ENCODE results near the gene CDC73.
"Not testable (repeated sequence)": the region's sequence is repeated elsewhere in the genome, so short reads cannot be mapped to it uniquely, and the experiment has no call there.

Gene CDC73

DNA sequence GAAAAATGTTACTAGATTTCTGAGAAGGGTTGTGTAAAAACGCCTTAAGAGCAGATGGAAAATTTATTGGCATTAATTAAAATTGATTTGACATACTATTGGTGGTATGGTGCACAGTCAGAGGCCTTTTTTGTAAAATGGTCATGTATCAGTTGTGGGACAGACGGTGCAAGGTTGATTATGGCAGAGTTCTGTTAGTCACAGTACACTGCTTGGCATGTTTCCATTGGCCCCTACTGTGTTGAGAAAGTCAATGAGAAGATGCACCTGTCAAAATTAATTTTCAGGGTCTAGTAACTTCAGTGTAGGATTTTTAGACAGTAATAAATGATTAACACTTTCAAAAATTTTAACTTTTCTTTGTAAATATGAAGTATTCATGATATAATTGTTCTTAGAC is 60.2 kb downstream of the CDC73 start:
- no peak for DNase-seq

DNA sequence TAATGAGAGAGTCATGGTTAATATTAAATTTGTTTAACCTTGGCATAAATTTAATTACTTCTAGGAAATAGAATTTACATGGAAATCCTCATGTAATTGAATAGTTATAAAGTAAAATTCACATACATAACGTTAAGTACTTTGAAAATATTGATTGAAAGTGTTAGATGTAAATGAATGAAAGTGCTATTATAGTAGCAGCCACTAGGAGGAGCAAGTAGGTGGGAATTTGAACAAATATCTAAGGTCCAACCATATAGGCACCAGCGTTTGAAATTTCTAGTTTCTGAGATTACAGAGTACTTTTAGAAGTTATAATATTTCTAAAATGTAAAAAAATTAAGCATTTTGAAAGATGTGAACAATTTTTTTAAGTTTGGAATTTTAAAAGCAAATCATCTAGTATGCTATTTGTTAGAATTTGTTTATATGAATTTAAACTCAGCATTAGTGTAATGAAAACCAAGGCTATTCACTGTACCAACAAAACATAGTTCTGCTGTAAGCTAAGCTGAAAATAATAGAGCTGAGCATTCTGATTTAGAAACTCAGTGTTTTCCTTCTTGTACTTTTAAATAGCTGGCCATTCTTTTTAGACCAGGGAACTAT is 61.3 kb downstream of the CDC73 start:
- DNase-seq: no peak

DNA sequence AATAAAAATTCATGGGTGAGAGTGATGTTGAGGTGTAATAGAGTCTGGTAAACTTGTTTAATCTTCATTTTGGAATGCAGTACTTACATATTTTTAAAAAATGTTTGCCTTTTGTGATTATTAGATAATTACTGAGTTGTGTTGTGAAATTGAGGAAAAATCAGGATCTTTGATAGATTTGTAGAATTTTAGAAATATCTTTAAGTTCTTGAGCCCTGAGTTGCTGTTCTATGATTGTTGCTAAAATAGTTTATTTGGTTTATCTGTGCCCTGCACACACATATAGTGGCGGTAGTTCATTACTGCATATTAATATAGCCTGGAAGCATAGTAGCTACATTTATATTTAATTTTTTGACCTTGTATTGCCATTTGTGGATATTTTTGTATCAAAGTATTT is 62.9 kb downstream of the CDC73 start:
- no peak for DNase-seq

DNA sequence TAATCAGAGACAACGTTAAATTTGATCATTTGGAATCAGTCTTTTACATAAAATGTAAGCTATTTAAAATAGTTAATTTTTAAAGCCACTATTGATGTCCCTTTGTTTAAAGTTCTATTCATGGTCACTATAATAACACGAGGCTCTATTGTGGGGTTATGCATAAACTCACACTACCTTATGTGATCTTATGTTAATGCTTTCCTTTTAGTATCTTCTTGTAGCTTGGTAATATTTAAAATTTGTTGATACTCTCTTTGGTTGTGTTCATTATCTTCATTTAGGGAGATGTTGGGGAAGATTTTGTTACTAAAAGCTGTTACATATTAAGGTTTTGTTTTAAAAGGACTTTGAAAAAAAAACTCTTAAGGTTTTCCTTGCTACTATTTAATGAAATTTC is 63.4 kb downstream of the CDC73 start:
- no peak for DNase-seq

GRCh38 chr1:193185901-193186731 is 64.3 kb downstream of the CDC73 start, which contains the start of gene B3GALT2:
B3GALT2 (minus strand) TSS chr1:193186613; CDS start chr1:193181562, 5,051 bp downstream.
- DNase-seq: no peak

DNA sequence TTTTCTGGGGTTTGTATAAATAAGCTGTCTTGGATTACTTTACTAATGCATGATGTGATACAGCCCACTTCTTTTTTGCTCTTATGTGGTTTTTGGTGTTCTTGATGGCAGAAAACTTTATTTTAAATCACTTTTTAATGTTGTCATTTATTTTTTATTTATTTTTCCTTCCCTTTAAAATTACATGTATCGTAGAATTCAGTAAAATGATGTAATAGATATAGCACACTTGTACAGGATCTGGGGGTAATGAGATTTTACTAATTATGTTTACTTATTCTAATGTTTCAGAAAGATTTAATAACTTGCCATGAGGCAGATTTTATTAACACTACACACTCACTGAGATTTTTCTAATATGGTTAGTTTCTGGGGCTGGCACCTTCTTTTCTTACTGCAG is 65.3 kb downstream of the CDC73 start:
- no peak for DNase-seq

DNA sequence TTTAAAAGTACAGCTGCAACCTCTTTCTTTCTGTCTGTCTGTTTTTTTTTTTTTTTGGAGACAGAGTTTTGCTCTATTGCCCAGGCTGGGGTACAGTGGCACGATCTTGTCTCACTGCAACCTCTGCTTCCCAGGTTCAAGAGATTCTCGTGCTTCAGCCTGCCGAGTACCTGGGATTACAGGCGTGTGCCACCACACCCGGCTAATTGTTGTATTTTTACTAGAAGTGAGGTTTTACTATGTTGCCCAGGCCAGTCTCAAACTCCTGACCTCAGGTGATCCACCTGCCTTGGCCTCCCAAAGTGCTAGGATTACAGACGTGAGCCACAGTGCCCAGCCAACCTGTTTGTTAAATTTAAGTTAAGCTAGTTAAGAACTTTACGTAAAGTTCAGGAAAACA is 67.1 kb downstream of the CDC73 start:
- DNase-seq: not testable (repeated sequence)

GRCh38 chr1:193189442-193190095 is 67.7 kb downstream of the CDC73 start:
- DNase-seq: no peak

DNA sequence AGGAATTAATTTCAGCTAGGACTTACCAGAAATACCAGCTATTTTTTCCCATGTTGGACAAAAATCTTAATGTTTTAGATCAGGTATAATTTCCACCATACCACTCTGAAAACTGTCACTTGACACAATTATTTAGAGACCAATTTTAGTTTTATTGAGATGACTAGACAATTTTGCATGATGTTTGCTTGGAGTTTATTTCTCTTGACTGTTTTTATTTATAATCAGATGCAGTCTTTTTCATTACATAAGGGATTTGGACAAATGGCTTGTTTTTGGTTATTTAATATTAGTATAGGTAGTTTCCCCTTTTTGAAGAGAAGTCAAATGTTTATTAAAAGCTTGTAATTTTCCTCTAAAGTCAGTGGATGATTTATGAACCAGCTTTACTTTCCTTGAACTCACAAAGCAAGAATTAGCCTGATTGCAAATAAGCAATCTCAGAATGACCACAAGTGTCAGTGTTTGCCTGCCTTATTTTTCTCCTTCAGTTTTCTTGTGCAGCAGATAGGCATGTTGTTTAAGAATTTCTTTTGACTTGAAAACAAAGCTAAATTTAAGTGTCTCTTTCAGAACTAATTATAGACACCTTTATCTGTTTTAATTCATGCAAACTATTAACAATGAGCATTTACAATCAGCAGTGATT is 68.4 kb downstream of the CDC73 start:
- DNase-seq: no peak

DNA sequence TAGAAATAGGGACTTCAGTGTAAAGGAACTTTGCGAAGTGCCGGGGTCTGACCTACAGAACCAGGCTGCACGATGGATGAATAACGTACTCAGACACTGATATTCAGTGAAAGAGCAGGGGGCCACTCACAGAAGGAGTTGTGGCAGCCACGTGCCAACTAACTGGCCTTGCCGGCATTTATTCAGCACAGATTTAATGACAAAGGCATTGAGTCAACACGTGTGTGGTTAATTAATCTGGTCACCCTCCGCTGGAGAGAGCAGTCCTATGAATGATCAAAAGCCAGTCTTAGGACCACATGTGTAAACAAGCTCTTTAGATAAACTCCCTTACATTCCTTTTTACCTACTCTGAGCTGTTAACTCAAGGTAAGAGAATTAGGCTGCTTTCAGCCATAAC is 70.8 kb downstream of the CDC73 start:
- DNase-seq: no peak

DNA sequence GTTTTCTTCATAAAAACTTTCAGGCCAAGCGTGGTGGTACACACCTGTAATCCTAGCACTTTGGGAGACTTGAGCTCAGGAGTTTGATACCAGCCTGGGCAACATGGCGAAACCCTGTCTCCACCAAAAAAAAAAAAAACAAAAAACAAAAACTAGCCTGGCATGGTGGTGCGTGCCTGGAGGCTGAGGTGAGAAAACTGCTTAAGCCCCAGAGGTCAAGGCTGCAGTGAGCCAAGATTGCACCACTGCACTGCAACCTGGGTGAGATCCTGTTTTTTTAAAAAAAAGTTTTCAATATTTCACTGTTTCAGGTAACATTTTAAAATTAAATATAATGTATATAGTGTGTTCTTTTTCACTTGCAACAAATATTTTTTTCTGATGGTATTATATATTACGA is 78.1 kb downstream of the CDC73 start:
- no peak for DNase-seq

DNA sequence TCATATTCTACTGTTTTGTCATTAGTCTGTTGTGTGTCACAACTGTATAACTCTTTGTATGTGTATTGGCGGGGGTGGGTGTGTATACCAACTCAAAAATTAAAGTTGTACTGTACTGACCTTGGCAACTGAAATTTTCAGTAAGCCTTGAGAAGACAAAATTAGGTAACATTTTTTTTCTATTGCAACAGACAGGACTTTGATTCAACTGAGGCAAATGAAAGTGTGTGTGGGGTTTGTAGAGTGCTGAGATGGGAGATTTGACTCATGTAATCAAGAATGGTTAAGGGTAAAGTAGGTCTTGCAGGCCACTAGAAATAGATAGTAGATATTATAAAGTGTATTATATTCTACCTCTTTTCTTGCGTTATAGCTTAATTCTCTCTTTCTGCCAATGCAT is 79.2 kb downstream of the CDC73 start:
- no peak for DNase-seq

- no peak for DNase-seq
Measured at GRCh38 chr1:193210996-193211395, 89.2 kb downstream of the CDC73 start.

GRCh38 chr1:193211539-193211938 is 89.7 kb downstream of the CDC73 start:
- DNase-seq: no peak

DNA sequence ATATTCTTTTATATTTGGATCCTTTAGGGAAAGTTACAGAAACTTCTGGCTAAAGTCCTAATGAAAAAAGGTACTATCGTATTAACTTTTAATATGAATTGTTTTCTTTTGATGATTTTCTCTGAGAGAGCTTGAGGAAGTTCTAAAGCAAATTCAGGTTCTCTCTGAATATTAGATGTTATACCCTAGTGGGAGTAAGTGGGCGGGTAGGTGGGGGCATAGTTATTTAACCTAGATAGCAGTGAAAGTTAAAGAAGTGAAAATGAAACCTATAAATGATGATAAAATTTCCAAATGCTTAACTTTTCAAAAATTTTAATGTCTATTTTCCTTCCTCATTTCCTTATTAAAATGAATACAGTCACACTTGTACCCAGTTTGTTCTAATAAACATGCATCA is 90.8 kb downstream of the CDC73 start:
- DNase-seq: no peak

DNA sequence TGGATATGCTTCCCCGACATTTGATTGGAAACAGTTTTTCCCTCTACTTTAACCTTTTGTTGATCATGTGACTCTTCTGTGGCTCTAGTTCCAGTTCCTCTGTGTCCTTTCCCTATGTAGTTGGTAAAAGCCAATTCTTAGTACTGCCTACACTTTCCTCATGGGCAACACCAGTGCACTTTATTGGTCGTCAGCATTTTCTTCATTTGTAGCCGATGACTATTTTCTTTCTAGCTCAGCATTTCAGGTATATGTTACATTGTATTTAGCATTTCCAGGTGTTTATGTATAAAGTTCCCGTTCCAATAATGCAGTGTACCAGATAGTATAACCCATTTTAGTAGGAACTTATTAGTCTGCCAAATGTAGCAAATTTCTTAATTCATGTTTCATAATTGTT is 92.2 kb downstream of the CDC73 start:
- no peak for DNase-seq

DNA sequence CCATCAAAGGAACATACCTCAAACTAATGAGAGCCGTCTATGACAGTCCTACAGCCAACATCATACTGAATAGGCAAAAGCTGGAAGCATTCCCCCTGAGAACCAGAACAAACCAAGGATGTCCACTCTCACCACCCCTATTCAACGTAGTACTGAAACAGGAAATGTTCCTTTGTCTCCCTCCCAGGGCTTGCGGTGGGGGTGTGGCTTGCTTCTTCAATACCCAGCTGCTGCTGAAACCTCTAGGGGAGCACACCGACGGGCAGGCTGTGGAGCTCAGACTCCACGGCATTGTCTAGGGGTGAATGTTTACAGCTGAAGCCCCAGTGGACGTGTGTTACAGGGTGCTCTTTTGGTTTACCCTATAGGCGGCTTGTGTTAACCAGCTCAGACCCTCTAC is 95.1 kb downstream of the CDC73 start:
- no peak for DNase-seq

- no peak for DNase-seq
Measured at GRCh38 chr1:193219391-193219790, 97.6 kb downstream of the CDC73 start.

DNA sequence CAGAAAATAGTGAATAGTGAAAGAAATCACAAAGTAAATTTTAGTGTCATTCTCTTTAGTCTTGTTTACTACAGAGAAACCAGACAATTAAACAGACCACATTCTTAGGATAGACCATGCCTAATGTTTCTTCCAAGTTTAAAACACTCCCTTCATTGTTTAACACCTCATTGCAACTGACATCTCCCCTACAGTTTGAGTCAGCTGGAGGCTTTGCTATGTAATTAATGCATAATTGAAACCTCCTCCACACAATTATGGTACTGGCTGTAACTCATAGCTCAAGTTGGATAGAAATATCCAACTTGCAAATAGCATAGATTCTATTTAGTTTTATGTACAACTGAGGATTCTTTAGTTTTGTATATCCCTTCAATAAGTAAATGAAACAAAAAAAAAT is 99.8 kb downstream of the CDC73 start:
- DNase-seq: no peak

GRCh38 chr1:193222056-193222615 is 100.3 kb downstream of the CDC73 start:
- no peak for DNase-seq

GRCh38 chr1:193229136-193229535 is 107.3 kb downstream of the CDC73 start:
- DNase-seq: no peak

DNA sequence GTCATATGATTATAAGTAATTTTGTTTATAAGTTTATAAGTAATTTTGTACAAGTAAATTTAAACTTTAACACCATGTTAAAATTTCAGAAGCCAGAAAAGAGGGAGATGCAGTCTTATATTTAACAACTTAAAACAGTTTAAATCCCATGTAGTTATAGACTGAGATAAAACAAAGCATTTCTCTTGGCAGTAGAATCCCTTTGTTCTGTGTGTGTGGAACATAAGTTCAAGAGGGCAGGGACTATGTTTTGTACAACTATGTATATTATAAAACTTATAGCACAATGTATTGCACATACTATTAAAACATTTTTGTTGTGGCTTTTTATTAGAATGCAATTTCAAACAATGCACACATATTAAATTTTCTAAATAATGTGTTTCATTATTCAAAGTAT is 109.3 kb downstream of the CDC73 start:
- DNase-seq: not testable (repeated sequence)

DNA sequence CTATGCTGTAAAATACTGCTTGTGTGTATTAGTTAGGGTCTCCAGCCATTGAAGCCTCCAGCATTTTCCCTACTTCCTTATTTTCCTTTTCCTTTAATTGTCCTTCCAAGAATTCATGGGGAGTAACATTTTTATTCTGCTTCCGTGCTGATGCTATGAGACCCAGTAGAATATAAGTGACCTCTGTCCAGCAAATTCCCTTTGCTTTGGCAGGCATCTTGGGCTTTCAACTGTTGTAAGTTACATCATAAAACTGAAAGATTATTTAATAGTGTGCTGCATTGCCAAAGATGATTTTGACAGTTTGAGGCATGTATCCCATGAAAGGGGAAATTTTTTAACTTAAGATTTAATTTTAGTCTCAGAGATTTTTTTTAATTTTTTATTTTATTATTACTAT is 112.7 kb downstream of the CDC73 start:
- no peak for DNase-seq

Measured in activated CD4-positive, alpha-beta T cell treated with anti-CD3 and anti-CD28 coated beads, Interleukin-2, amount 50 U/mL, for 4 hours (primary cell).